ENCODE results near the gene DIP2A. TPM values are rescaled to one million over a fixed set of nuclear protein-coding genes. Genes with fewer than 3 reads are reported as not detected.

The DIP2A gene
- total RNA-seq, 4 donors from 2014 or later = 25.9 to 57.4 (median 33.3) TPM

DNA sequence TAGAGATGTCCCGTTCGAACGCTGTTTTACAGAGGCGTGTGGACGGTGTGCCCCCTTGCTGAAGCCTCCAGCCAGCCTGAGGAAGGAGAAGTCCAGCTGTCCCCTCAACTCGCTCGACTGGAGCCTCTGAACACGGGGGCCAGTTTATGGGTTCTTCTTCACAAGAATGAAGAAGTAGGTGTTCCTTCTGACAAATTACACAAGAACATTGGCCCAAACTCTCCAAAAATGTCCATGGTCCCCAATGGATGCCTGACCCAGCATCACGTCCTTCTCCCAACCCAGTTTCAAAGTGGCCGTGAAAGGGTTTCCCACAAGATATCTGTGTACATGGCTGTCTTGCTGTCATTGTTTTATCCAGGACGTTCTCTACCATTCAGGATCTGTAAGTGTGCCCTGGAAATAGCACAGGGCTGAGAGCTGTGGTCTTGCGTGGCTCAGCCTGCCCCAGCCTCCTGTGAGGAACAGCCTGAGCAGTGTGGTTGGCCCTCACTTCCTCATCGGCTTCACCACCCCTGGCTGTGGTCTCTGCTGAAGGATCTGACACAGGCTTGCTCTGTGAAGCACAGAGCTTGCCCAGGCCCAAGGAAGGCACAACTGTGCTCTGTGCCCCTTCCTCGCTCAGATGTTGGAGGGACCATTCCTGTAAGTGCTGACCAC is 147.2 kb downstream of the DIP2A start:
- TF ChIP-seq CTCF (IDR thresholded peaks at IDR 0.05) = no peak
- ATAC-seq (ENCODE audit: low FRiP score) (no peak), DNase-seq (ENCODE audit: low spot score) (no peak)

DNA sequence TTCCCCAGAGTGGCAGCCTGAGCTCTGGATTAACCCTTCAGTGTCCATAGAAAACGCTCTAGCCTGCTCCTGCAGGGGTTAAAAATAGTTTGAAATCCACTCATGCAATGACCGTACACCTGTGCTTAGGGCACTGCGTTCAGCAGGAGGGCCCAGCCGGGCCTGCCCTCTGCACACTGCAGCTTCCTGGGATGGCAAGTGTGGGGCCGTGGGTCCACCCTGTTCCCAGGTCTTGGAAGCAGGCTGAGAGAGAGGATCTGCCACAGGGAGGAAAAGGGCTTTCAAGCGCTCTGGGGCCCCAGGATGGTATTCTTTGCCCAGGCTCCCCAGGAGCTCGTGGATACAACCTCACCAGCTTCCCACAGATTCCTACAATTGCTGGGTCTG is 147.7 kb downstream of the DIP2A start:
- ATAC-seq (ENCODE audit: low FRiP score) (no peak), DNase-seq (ENCODE audit: low spot score) (no peak)
- no peak for TF ChIP-seq CTCF (IDR thresholded peaks at IDR 0.05)

- no peak for ATAC-seq (ENCODE audit: low FRiP score)
- DNase-seq (ENCODE audit: low spot score) = no peak
- TF ChIP-seq CTCF (IDR thresholded peaks at IDR 0.05) = no peak
These were observed 148.9 kb downstream of the DIP2A start for GRCh38 chr21:46607636-46608035.

DNA sequence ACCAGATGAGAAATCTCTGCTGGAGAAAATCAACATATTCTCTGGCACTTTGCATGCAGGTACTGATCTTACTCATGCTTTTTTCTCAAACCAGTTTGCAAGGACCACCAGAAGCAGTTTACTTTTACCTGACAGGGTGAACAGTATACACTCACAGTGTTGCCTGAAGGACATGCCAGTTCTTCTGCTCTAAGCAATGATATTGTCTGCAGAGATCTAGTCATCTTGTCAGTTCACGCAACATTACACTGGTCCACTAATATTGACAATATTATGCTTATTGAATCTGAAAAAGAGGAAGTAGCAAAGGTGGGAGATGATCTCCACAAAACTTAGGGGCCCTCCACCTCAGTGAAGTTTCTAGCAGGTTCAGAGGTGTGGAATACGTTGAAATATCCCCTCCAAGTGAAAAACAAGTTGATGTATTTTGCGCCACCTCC is 150.0 kb downstream of the DIP2A start:
- ATAC-seq (ENCODE audit: low FRiP score) (no peak), DNase-seq (ENCODE audit: low spot score) (no peak)
- TF ChIP-seq CTCF (IDR thresholded peaks at IDR 0.05) = no peak

GRCh38 chr21:46610018-46610701 is 151.5 kb downstream of the DIP2A start:
- DNase-seq (ENCODE audit: low spot score) = no peak
- ATAC-seq (ENCODE audit: low FRiP score) = no peak
- TF ChIP-seq CTCF (IDR thresholded peaks at IDR 0.05) = no peak

DNA sequence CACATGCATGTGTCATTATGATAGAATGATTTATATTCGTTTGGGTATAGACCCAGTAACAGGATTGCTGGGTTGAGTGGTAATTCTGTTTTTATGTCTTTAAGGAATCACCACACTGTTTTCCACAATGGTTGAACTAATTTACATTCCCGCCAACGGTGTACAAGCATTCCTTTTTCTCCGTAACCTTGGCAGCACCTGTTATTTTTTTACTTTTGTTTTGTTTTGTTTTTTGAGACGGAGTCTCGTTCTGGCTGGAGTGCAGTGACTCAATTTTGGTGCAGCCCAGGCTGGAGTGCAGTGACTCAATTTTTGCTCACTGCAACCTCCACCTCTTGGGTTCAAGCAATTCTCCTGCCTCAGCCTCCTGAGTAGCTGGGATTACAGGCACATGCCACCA is 154.7 kb downstream of the DIP2A start:
- no peak for TF ChIP-seq CTCF (IDR thresholded peaks at IDR 0.05)
- ATAC-seq (ENCODE audit: low FRiP score) (no peak), DNase-seq (ENCODE audit: low spot score) (no peak)

GRCh38 chr21:46616050-46616449 is 157.4 kb downstream of the DIP2A start:
- DNase-seq (ENCODE audit: low spot score) = no peak
- TF ChIP-seq CTCF (IDR thresholded peaks at IDR 0.05) = no peak

More at GRCh38 chr21:46616050-46616449, 157.4 kb downstream of the DIP2A start:
- ATAC-seq (ENCODE audit: low FRiP score) = no peak
